Naive thymus-derived CD8-positive, alpha-beta T cell (primary cell): Measurements from ENCODE around the gene GPR107. TPM values are rescaled to one million over a fixed set of nuclear protein-coding genes. Genes with fewer than 3 reads are reported as not detected.

Experiments
- ATAC-seq, 2 donors: fragments of 150-1000 bp; cut with Tn5 transposase in 1 of 2; sonication (Bioruptor Pico), chemical (Tn5 transposase) in 1 of 2; 1 replicate in 1 of 2; 2 replicates in 1 of 2; pipeline ENCODE4 v1.10.0; 2021; ENCODE audit warnings: mild to moderate bottlenecking in 2 of 2, moderate library complexity in 2 of 2
- POLR2A ChIA-PET: fragments of 350-600 bp; sonication (Branson Sonifier 250); formaldehyde crosslinking; loops from one replicate; lab custom pipeline; 2021; ENCODE audit warnings: antibody characterized with exemption; lab: Charles Lee
- DNase-seq, 10 donors: peaks; one replicate each; pipeline versions ENCODE4 v3.0.0 to v3.0.0-alpha.2; 2020 to 2022
- H3K27ac Mint-ChIP-seq, 10 donors: one replicate each; pipeline ENCODE4 v1.8.0; 2020 to 2022; ENCODE audit warnings: mild to moderate bottlenecking in 10 of 10, mixed read lengths in 10 of 10, moderate library complexity in 4 of 10, inconsistent platforms in 1 of 10
- H3K27me3 Mint-ChIP-seq, 5 donors: one replicate each; pipeline ENCODE4 v1.8.0; 2021 to 2022; ENCODE audit warnings: mixed read lengths in 5 of 5
- H3K36me3 Mint-ChIP-seq, 3 donors: one replicate each; pipeline ENCODE4 v1.8.0; 2020 to 2022; ENCODE audit warnings: mixed read lengths in 3 of 3, mild to moderate bottlenecking in 2 of 3, inconsistent platforms in 1 of 3
- H3K4me1 Mint-ChIP-seq, 4 donors: one replicate each; pipeline ENCODE4 v1.8.0; 2021 to 2022; ENCODE audit warnings: mixed read lengths in 4 of 4
- H3K4me3 Mint-ChIP-seq, 10 donors: one replicate each; pipeline ENCODE4 v1.8.0; 2020 to 2022; ENCODE audit warnings: mild to moderate bottlenecking in 10 of 10, mixed read lengths in 10 of 10, moderate library complexity in 6 of 10, inconsistent platforms in 1 of 10
- H3K9me3 Mint-ChIP-seq, 9 donors: one replicate each; pipeline ENCODE4 v1.8.0; 2020 to 2022; ENCODE audit warnings: mixed read lengths in 9 of 9, mild to moderate bottlenecking in 3 of 9, inconsistent platforms in 1 of 9, moderate library complexity in 1 of 9
- polyA plus RNA-seq, 3 donors: library from polyadenylated mRNA; unstranded; fragments of 300-500 nt; fragmentation: Illumina TruSeq; gene quantifications; one replicate each; pipeline ENCODE4 v1.2.3, GENCODE V29; 2021
- total RNA-seq, 8 experiments: library from RNA in 2 of 8; stranded (reverse) in 2 of 8; gene quantifications; one replicate each; pipeline ENCODE4 v1.2.3 and lab custom pipeline; 2021 to 2026

Gene GPR107
- total and polyA plus RNA-seq, 5 experiments from 2014 or later = 1.4 to 25.3 (median 3.2) TPM

DNA sequence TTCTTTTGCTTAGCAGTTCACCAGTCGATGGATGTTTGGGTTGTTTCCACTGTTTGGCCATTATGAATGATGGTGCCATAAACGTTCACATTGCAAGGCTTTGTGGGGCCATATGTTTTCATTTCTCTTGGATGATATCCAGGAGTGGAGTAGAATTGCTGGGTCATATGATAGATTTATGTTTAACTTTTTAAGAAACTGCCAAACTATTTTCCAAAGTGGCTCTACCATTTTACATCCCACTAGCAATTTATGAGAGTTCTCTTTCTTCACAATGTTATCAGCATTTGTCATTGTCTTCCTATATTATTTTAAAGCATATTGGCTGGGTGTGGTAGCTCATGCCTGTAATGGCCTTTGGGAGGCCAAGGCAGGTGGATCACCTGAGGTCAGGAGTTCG, 5.2 kb downstream of the GPR107 start:
- Mint-ChIP-seq H3K27me3 (no peaks in the 10 kb centered on the region), H3K27ac (peak overlapping the region in 1 of 10 donors; percentile 25)
- POLR2A ChIA-PET = no interaction called here

GRCh38 chr9:130060296-130060695, 6.6 kb downstream of the GPR107 start:
- Mint-ChIP-seq H3K4me1 (peaks cover 15 to 44% (median 35%) of the 10 kb centered on the region in 4 donors), H3K36me3 (peaks cover 0 to 33% (median 4%) of the 10 kb centered on the region in 3 donors), H3K4me3 (no peak overlapping the region), H3K9me3 (no peaks in the 10 kb centered on the region), H3K27ac (no peak overlapping the region), H3K27me3 (no peaks in the 10 kb centered on the region)
- no peak for DNase-seq
- POLR2A ChIA-PET = no interaction called here
- ATAC-seq = no peak

More for the DNA sequence above, 5.2 kb downstream of the GPR107 start:
- H3K4me1 Mint-ChIP-seq = peaks cover 13 to 47% (median 38%) of the 10 kb centered on the region in 4 donors
- DNase-seq (no peak), ATAC-seq (no peak)
- H3K9me3 Mint-ChIP-seq = no peaks in the 10 kb centered on the region
- H3K36me3 Mint-ChIP-seq = peaks cover 0 to 31% (median 4%) of the 10 kb centered on the region in 3 donors
- H3K4me3 Mint-ChIP-seq = no peak overlapping the region

- Mint-ChIP-seq H3K4me3 (peak overlapping the region in 1 of 10 donors; percentile 30), H3K4me1 (peaks cover 21 to 46% (median 41%) of the 10 kb centered on the region in 4 donors), H3K27me3 (no peaks in the 10 kb centered on the region), H3K9me3 (no peaks in the 10 kb centered on the region), H3K27ac (peak overlapping the region in 5 of 10 donors; percentile 19 to 85 (median 55)), H3K36me3 (peaks cover 0 to 33% (median 4%) of the 10 kb centered on the region in 3 donors)
- ATAC-seq (no peak), DNase-seq (no peak)
- POLR2A ChIA-PET = interaction anchor here (0.6 kb wide), 1 partner anchor 144 kb away, joined by 3 read pairs; no protein-coding TSS in a partner anchor
These were observed 9.0 kb downstream of the GPR107 start for GRCh38 chr9:130062750-130063149.

DNA sequence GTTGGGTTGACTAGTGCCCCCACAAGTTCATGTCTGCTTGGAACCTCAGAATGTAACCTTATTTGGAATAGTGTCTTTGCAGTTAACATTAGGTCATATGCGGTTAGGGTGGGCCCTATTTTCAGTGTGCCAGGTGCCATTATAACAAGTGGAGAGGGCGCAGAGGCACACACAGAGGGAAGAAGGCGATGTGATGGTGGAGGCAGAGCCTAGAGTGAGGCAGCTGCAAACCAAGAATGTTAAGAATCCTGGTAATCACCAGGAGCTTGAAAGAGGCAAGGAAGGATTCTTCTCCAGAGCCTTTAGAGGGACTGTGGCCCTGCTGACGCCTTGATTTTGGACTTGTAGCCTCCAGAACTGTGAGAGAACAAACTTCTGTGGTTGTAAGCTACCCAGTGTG, 10.9 kb downstream of the GPR107 start:
- Mint-ChIP-seq H3K9me3 (no peaks in the 10 kb centered on the region), H3K36me3 (peaks cover 0 to 17% (median 0%) of the 10 kb centered on the region in 3 donors), H3K27me3 (no peaks in the 10 kb centered on the region), H3K27ac (peak overlapping the region in 2 of 10 donors; percentile 42 to 74), H3K4me3 (no peak overlapping the region), H3K4me1 (peaks cover 18 to 51% (median 49%) of the 10 kb centered on the region in 4 donors)
- POLR2A ChIA-PET = interaction anchor here (0.7 kb wide), 1 partner anchor 36 kb away, joined by 8 read pairs; no protein-coding TSS in a partner anchor
- ATAC-seq (no peak), DNase-seq (no peak)

DNA sequence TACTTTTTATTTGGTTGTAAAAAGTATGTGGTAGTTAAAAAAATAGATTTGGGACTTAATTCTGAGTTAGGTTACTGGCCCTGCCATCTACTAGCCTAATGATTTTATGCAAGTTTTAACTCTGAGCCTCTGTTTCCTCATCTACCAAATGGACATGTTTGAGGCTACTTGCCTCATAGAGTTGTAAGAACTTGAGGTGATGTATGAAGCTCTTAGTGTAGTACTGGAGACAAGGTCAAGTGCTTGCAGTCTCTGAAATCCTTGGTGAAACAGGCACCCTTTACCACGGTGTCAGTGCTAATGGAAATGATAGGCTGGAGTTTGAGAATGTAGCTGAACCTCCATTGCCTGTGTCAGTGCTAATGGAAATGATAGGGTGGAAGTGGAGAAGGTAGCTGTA, 15.3 kb downstream of the GPR107 start:
- DNase-seq (no peak), ATAC-seq (no peak)
- peak overlapping the region in 7 of 10 donors; percentile 47 to 75 (median 56) for H3K27ac Mint-ChIP-seq
- peak overlapping the region in 1 of 10 donors; percentile 28 for H3K4me3 Mint-ChIP-seq
- H3K27me3 Mint-ChIP-seq = no peaks in the 10 kb centered on the region
- H3K9me3 Mint-ChIP-seq = no peaks in the 10 kb centered on the region
- H3K36me3 Mint-ChIP-seq = peaks cover 0 to 3% (median 0%) of the 10 kb centered on the region in 3 donors
- H3K4me1 Mint-ChIP-seq = peaks cover 11 to 48% (median 42%) of the 10 kb centered on the region in 4 donors
- POLR2A ChIA-PET = interaction anchor here (0.6 kb wide), 2 partner anchors 43 to 83 kb away, joined by 3 to 4 read pairs; no protein-coding TSS in a partner anchor

DNA sequence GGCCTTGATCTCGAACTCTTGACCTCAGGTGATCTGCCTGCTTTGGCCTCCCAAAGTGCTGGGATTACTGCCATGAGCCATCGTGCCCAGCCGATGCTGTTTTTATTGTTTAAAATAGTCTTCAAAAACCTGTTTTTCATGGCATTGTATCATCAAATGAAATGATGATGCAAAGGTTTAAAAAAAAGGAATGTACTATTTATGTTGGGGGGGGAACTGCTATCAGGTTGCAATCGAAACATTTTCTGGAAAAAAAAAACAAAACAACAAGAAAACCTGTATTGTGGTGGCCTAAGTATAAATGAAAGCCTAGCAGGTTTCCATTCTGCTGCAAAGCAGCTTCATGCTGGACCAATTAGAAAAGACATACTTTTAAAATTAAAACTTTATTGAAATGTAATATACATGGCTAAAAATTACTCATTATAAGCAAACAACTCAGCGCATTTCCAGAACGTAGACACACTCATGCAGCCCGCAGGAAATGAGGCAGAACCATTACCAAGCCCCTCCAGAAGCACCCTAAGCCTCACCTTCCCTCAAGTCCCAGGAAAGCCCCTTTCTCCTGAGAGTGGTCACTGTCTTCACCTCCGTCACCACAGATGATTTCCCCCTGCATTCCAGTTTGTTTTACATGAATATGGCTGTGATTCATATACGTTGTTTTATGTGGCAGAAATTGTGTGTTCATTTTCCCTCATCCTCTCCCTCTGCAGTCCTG, 19.0 kb downstream of the GPR107 start:
- no peak for DNase-seq
- POLR2A ChIA-PET = no interaction called here
- ATAC-seq = no peak
- Mint-ChIP-seq H3K27me3 (no peaks in the 10 kb centered on the region), H3K4me1 (peaks cover 6 to 45% (median 35%) of the 10 kb centered on the region in 4 donors), H3K9me3 (no peaks in the 10 kb centered on the region), H3K4me3 (no peak overlapping the region), H3K36me3 (peaks cover 4 to 21% (median 9%) of the 10 kb centered on the region in 3 donors), H3K27ac (peak overlapping the region in 5 of 10 donors; percentile 14 to 85 (median 49))

- peaks cover 4 to 28% (median 12%) of the 10 kb centered on the region in 3 donors for H3K36me3 Mint-ChIP-seq
- POLR2A ChIA-PET = no interaction called here
- DNase-seq = no peak
- peaks cover 6 to 41% (median 32%) of the 10 kb centered on the region in 4 donors for H3K4me1 Mint-ChIP-seq
- peak overlapping the region in 2 of 10 donors; percentile 73 to 85 for H3K27ac Mint-ChIP-seq
- H3K9me3 Mint-ChIP-seq = no peaks in the 10 kb centered on the region
- ATAC-seq = no peak
- H3K4me3 Mint-ChIP-seq = no peak overlapping the region
- no peaks in the 10 kb centered on the region for H3K27me3 Mint-ChIP-seq
These were observed 19.7 kb downstream of the GPR107 start for GRCh38 chr9:130073373-130073772.

- H3K36me3 Mint-ChIP-seq = peaks cover 8 to 75% (median 32%) of the 10 kb centered on the region in 3 donors
- peaks cover 5 to 16% (median 9%) of the 10 kb centered on the region in 4 donors for H3K4me1 Mint-ChIP-seq
- no peaks in the 10 kb centered on the region for H3K9me3 Mint-ChIP-seq
- no peak overlapping the region for H3K4me3 Mint-ChIP-seq
- no peak for ATAC-seq
- DNase-seq = no peak
- no peak overlapping the region for H3K27ac Mint-ChIP-seq
- POLR2A ChIA-PET = no interaction called here
- no peaks in the 10 kb centered on the region for H3K27me3 Mint-ChIP-seq
These were observed 24.8 kb downstream of the GPR107 start for GRCh38 chr9:130078547-130078946.

DNA sequence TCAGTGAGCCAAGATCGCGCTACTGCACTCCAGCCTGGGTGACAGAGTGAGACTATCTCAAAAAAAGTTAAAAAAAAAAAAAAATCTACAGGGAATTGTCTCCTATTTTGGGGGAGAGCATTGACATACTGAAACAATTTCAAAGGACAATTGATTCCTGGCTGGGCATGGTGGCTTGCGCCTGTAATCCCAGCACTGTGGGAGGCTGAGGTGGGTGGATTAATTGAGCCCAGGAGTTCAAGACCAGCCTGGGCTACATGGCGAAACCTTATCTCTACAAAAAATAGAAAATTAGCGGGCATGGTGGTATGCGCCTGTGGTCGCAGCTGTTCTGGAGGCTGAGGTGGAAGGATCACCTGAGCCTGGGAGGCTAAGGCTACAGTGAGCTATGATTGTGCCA, 30.6 kb downstream of the GPR107 start:
- H3K27me3 Mint-ChIP-seq = no peaks in the 10 kb centered on the region
- DNase-seq (no peak), ATAC-seq (no peak)
- H3K9me3 Mint-ChIP-seq = no peaks in the 10 kb centered on the region
- no peak overlapping the region for H3K27ac Mint-ChIP-seq
- H3K4me1 Mint-ChIP-seq = peaks cover 0 to 4% (median 1%) of the 10 kb centered on the region in 4 donors
- H3K4me3 Mint-ChIP-seq = no peak overlapping the region
- POLR2A ChIA-PET = interaction anchor here (0.7 kb wide), 1 partner anchor 17 kb away, joined by 4 read pairs; no protein-coding TSS in a partner anchor
- H3K36me3 Mint-ChIP-seq = peaks cover 9 to 87% (median 20%) of the 10 kb centered on the region in 3 donors

DNA sequence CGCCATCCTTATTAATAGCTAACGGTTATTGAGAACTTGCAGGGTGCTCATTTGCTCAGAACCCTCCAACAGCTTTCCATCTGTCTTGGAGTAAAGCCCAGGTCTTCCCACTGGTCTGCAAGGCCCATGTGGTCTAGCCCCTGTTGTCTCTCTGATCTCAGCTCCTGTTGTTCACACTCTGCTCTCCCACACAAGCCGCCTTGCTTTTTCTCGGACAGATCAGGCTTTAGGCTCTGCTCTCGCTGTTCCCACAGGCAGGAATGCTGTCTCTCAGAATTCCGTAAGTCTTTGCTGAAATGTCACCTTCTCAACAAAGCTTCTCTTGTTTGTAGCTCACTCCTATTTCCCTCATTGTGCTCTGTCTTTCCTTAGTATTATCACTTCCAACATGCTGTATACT, 34.3 kb downstream of the GPR107 start:
- Mint-ChIP-seq H3K27me3 (no peaks in the 10 kb centered on the region), H3K4me3 (no peak overlapping the region), H3K9me3 (no peaks in the 10 kb centered on the region), H3K36me3 (peaks cover 10 to 82% (median 15%) of the 10 kb centered on the region in 3 donors), H3K27ac (peak overlapping the region in 4 of 10 donors; percentile 1 to 37 (median 8)), H3K4me1 (peaks cover 0 to 9% (median 2%) of the 10 kb centered on the region in 4 donors)
- POLR2A ChIA-PET = interaction anchor here (0.5 to 0.7 kb wide), 4 partner anchors 20 to 640 kb away, joined by 3 to 6 read pairs (median 6); no protein-coding TSS in a partner anchor
- DNase-seq (no peak), ATAC-seq (no peak)

DNA sequence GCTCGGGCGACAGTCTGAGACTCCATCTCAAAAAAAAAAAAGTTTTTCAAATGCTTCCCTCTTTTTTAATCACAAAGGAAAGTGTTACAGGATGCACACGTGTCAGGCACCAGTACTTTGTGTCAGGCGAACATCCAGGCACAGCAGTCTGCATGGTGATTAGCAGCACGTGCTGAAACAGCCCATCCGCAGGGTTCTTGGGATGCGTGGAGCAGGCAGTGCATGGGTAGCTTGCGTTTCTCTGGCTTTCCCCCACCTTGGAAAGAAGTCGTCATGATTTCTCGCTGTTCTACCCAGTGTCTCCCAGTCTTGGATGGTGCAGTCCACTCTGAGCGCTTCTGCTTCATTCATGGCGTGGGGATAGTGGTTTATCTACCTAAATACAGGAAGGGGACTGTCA, 35.4 kb downstream of the GPR107 start:
- ATAC-seq (no peak), DNase-seq (no peak)
- Mint-ChIP-seq H3K4me3 (no peak overlapping the region), H3K27ac (peak overlapping the region in 1 of 10 donors; percentile 39), H3K27me3 (no peaks in the 10 kb centered on the region), H3K36me3 (peaks cover 10 to 81% (median 15%) of the 10 kb centered on the region in 3 donors), H3K9me3 (no peaks in the 10 kb centered on the region), H3K4me1 (peaks cover 0 to 9% (median 2%) of the 10 kb centered on the region in 4 donors)
- POLR2A ChIA-PET = interaction anchor here (0.6 to 1.1 kb wide), 2 partner anchors 42 to 118 kb away, joined by 3 to 4 read pairs; no protein-coding TSS in a partner anchor

GRCh38 chr9:130090915-130091314, 37.2 kb downstream of the GPR107 start:
- no peaks in the 10 kb centered on the region for H3K27me3 Mint-ChIP-seq
- H3K36me3 Mint-ChIP-seq = peaks cover 8 to 76% (median 10%) of the 10 kb centered on the region in 3 donors
- DNase-seq = no peak
- no peaks in the 10 kb centered on the region for H3K9me3 Mint-ChIP-seq
- no peak for ATAC-seq
- H3K4me3 Mint-ChIP-seq = no peak overlapping the region
- H3K27ac Mint-ChIP-seq = peak overlapping the region in 4 of 10 donors; percentile 11 to 50 (median 36)
- H3K4me1 Mint-ChIP-seq = peaks cover 0 to 9% (median 4%) of the 10 kb centered on the region in 4 donors
- POLR2A ChIA-PET = no interaction called here
